ENCODE results near the gene LMBR1L. TPM values are rescaled to one million over a fixed set of nuclear protein-coding genes. Genes with fewer than 3 reads are reported as not detected.

The LMBR1L gene
- total and polyA plus RNA-seq, 10 of the 15 experiments (the other 5 are each of a cell fraction or from before 2014, with no cell fraction given) = 2.1 to 42.6 (median 20.0) TPM

- H3K79me2 ChIP-seq (ENCODE audit: control insufficient read depth, insufficient read depth, low read length) = no peaks in the 10 kb centered on the region; the same call in none of the 2 replicates
- H3K27ac ChIP-seq (ENCODE audit: control insufficient read depth, insufficient read depth) = no peak overlapping the region
- DNase-seq (ENCODE audit: low read depth, low spot score) = no peak
- H3K9ac ChIP-seq (ENCODE audit: control insufficient read depth, insufficient read depth, low read length) = no peak overlapping the region
- CTCF ChIA-PET = interaction anchor here (1.2 to 1.7 kb wide), 3 partner anchors 11 to 56 kb away, joined by 4 to 6 read pairs (median 4); no protein-coding TSS in a partner anchor
- SMC1A ChIA-PET (ENCODE audit: uncharacterized antibody, unreplicated experiment) = interaction anchor here (1.2 kb wide), 1 partner anchor 52 kb away, joined by 6 read pairs; no protein-coding TSS in a partner anchor
- H3K4me2 ChIP-seq (ENCODE audit: control insufficient read depth, insufficient read depth) = no peak overlapping the region
- intact Hi-C loops (cut with micrococcal nuclease; ENCODE audit: unreplicated experiment) (no loop called here), in situ Hi-C loops (cut with MboI) (no loop called here)
- no peak overlapping the region for H2AFZ ChIP-seq (ENCODE audit: control insufficient read depth, low read depth, low read length)
- ATAC-seq = no peak
- RAD21 ChIA-PET (ENCODE audit: unreplicated experiment) = interaction anchor here (1.0 kb wide), 1 partner anchor 14 kb away, joined by 3 read pairs; no protein-coding TSS in a partner anchor
- H3K4me3 ChIP-seq = no peak overlapping the region
- H4K20me1 ChIP-seq (ENCODE audit: control insufficient read depth, insufficient read depth) = peaks cover 11% of the 10 kb centered on the region
- H3K9me3 ChIP-seq (replicated peaks; ENCODE audit: control insufficient read depth, insufficient read depth, low read length) = no peaks in the 10 kb centered on the region
- POLR2A ChIA-PET = interaction anchor here (0.6 kb wide), 1 partner anchor 21 kb away, joined by 3 read pairs; the partner anchor contains the start of gene RHEBL1
- WGBS (ENCODE audit: insufficient coverage, insufficient replicate concordance, low lambda C conversion rate, missing lambda C conversion rate) = 83% methylated on average over 10 of the region's 10 CpGs
- H3K27me3 ChIP-seq (replicated peaks in 1 of 2; ENCODE audit: control insufficient read depth in 2 of 2, insufficient read depth in 2 of 2, low read length in 1 of 2) = no peaks in the 10 kb centered on the region
- peaks cover 54 to 74% of the 10 kb centered on the region in 2 experiments for H3K36me3 ChIP-seq (ENCODE audit: control insufficient read depth in 2 of 2, insufficient read depth in 2 of 2, low read length in 1 of 2)
- BruUV-seq (replicated peaks) = no TSS peak
- FAIRE-seq = no peak
- H3K4me1 ChIP-seq (ENCODE audit: control insufficient read depth, insufficient read depth, low read length) = no peaks in the 10 kb centered on the region
- TF ChIP-seq SRF (IDR thresholded peaks at IDR 0.05; ENCODE audit: low read depth in 2 of 2, low read length in 2 of 2) (no peak), SIN3A (IDR thresholded peaks at IDR 0.05; ENCODE audit: low read depth, low read length) (no peak), CREM (IDR thresholded peaks at IDR 0.05; ENCODE audit: low read depth) (no peak), MXI1 (IDR thresholded peaks at IDR 0.05; ENCODE audit: low read depth, low read length) (no peak), SKIL (IDR thresholded peaks at IDR 0.05; ENCODE audit: low read depth, poor library complexity, severe bottlenecking) (no peak), CHD4 (IDR thresholded peaks at IDR 0.05) (no peak), IRF3 (IDR thresholded peaks at IDR 0.05) (no peak), ZNF622 (IDR thresholded peaks at IDR 0.05) (no peak), RELA (IDR thresholded peaks at IDR 0.05; ENCODE audit: borderline replicate concordance, partially characterized antibody) (no peak), CHD2 (IDR thresholded peaks at IDR 0.05; ENCODE audit: borderline replicate concordance, low read depth, low read length) (no peak)
- TF ChIP-seq, protein P1, sequence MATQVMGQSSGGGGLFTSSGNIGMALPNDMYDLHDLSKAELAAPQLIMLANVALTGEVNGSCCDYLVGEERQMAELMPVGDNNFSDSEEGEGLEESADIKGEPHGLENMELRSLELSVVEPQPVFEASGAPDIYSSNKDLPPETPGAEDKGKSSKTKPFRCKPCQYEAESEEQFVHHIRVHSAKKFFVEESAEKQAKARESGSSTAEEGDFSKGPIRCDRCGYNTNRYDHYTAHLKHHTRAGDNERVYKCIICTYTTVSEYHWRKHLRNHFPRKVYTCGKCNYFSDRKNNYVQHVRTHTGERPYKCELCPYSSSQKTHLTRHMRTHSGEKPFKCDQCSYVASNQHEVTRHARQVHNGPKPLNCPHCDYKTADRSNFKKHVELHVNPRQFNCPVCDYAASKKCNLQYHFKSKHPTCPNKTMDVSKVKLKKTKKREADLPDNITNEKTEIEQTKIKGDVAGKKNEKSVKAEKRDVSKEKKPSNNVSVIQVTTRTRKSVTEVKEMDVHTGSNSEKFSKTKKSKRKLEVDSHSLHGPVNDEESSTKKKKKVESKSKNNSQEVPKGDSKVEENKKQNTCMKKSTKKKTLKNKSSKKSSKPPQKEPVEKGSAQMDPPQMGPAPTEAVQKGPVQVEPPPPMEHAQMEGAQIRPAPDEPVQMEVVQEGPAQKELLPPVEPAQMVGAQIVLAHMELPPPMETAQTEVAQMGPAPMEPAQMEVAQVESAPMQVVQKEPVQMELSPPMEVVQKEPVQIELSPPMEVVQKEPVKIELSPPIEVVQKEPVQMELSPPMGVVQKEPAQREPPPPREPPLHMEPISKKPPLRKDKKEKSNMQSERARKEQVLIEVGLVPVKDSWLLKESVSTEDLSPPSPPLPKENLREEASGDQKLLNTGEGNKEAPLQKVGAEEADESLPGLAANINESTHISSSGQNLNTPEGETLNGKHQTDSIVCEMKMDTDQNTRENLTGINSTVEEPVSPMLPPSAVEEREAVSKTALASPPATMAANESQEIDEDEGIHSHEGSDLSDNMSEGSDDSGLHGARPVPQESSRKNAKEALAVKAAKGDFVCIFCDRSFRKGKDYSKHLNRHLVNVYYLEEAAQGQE (IDR thresholded peaks at IDR 0.05; ENCODE audit: low read depth, low read length) = no peak
- TF ChIP-seq, protein P2, sequence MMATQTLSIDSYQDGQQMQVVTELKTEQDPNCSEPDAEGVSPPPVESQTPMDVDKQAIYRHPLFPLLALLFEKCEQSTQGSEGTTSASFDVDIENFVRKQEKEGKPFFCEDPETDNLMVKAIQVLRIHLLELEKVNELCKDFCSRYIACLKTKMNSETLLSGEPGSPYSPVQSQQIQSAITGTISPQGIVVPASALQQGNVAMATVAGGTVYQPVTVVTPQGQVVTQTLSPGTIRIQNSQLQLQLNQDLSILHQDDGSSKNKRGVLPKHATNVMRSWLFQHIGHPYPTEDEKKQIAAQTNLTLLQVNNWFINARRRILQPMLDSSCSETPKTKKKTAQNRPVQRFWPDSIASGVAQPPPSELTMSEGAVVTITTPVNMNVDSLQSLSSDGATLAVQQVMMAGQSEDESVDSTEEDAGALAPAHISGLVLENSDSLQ (IDR thresholded peaks at IDR 0.05) = no peak
Observed at GRCh38 chr12:49048953-49049352, 61.7 kb downstream of the LMBR1L start.

All from GM12878 (cell line).